Omental fat pad (tissue), 4 donors: ENCODE measurements around the gene OR10T2. TPM values are rescaled to one million over a fixed set of nuclear protein-coding genes. Genes with fewer than 3 reads are reported as not detected.
"Not testable (repeated sequence)": the region's sequence is repeated elsewhere in the genome, so short reads cannot be mapped to it uniquely, and the experiment has no call there.

Experiments used
- ATAC-seq: fragments of 150-250 bp; one replicate; pipeline ENCODE4 v1.9.1; 2016; ENCODE audit warnings: mild to moderate bottlenecking, moderate library complexity; ENCODE audit not compliant: low FRiP score
- DNase-seq: peaks from one replicate; pipeline ENCODE4 v3.0.0-alpha.2; 2019; ENCODE audit warnings: low spot score
- CTCF ChIP-seq, 3 donors: fragments of 450-650 bp; IDR thresholded peaks; one replicate each; pipeline ENCODE4 v1.5.1; 2016 to 2017; ENCODE audit warnings: antibody characterized with exemption in 3 of 3, mild to moderate bottlenecking in 3 of 3, moderate library complexity in 2 of 3
- total RNA-seq, 4 donors: library from RNA; depleted of rRNA; stranded (reverse); fragments of >200 nt; gene quantifications; one replicate each; pipeline ENCODE4 v1.1.0, GENCODE V29; 2016

Gene OR10T2
- total RNA-seq, 4 donors from 2014 or later = not detected

GRCh38 chr1:158357441-158357840, 41.8 kb downstream of the OR10T2 start:
- TF ChIP-seq CTCF (IDR thresholded peaks at IDR 0.05) = no peak
- DNase-seq (no peak), ATAC-seq (no peak)

GRCh38 chr1:158356616-158357015, 42.6 kb downstream of the OR10T2 start:
- ATAC-seq (no peak), DNase-seq (no peak)
- no peak for TF ChIP-seq CTCF (IDR thresholded peaks at IDR 0.05)

GRCh38 chr1:158355773-158356285, 43.4 kb downstream of the OR10T2 start:
- TF ChIP-seq CTCF (IDR thresholded peaks at IDR 0.05) = no peak
- ATAC-seq = no peak
- DNase-seq = no peak

GRCh38 chr1:158354255-158354654, 45.0 kb downstream of the OR10T2 start:
- ATAC-seq (no peak), DNase-seq (no peak)
- no peak for TF ChIP-seq CTCF (IDR thresholded peaks at IDR 0.05)

- no peak for TF ChIP-seq CTCF (IDR thresholded peaks at IDR 0.05)
- ATAC-seq (no peak), DNase-seq (no peak)
These were observed 45.8 kb downstream of the OR10T2 start, which contains the start of gene CD1E for GRCh38 chr1:158353303-158354075. Gene CD1E (plus strand): TSS chr1:158353894. CDS start chr1:158353989, 95 bp downstream.

GRCh38 chr1:158348946-158349345, 50.3 kb downstream of the OR10T2 start:
- ATAC-seq, DNase-seq: not testable (repeated sequence)

Other genes starting within 250 kb of the OR10T2 start
- gene CD1D, start 218.6 kb downstream of the OR10T2 start, total RNA-seq = 1 to 10 TPM in 3 of 4 donors, under 1 TPM in 1; 0.84 to 3.7 (median 3.1) TPM
- gene CD1A, start 145.0 kb downstream of the OR10T2 start, total RNA-seq = not detected
- gene CD1C, start 109.5 kb downstream of the OR10T2 start, total RNA-seq = under 1 TPM in 3 of 4 donors, not detected in 1; 0.74 to 0.96 (median 0.94) TPM
- under 1 TPM in 1 of 4 donors, not detected in 3; 0.38 TPM for gene CD1B, start 67.9 kb downstream of the OR10T2 start, total RNA-seq
- under 1 TPM in 1 of 4 donors, not detected in 3; 0.44 TPM for gene CD1E, start 45.6 kb downstream of the OR10T2 start, total RNA-seq
- not detected for gene OR10K2, start 26.8 kb upstream of the OR10T2 start, total RNA-seq
- not detected for gene OR10K1, start 62.4 kb upstream of the OR10T2 start, total RNA-seq
- not detected for gene OR10R2, start 72.8 kb upstream of the OR10T2 start, total RNA-seq
- not detected for gene OR6Y1, start 154.9 kb upstream of the OR10T2 start, total RNA-seq
- not detected for gene OR6P1, start 171.1 kb upstream of the OR10T2 start, total RNA-seq
- gene OR10X1, start 180.4 kb upstream of the OR10T2 start, total RNA-seq = not detected
- gene OR10Z1, start 205.8 kb upstream of the OR10T2 start, total RNA-seq = not detected